AG04449 (cell line): ENCODE measurements around the gene LSP1.

Source experiments
- CTCF ChIA-PET: fragments of 350-600 bp; formaldehyde crosslinking; extraction: SDS; loops from one replicate; lab custom pipeline; 2021; ENCODE audit warnings: antibody characterized with exemption; lab: Yijun Ruan, JAX
- POLR2A ChIA-PET: fragments of 400-600, 350-600 bp; formaldehyde crosslinking; extraction: SDS; loops from one replicate; lab custom pipeline; 2020; ENCODE audit warnings: antibody characterized with exemption, inconsistent platforms; lab: Yijun Ruan, JAX
- DNase-seq: peaks from one replicate; pipeline ENCODE4 v3.0.0-alpha.2; 2010; ENCODE audit warnings: low read depth, low spot score
- H3K4me3 ChIP-seq: 2 replicates; pipeline ENCODE4 v1.5.1; 2011; ENCODE audit warnings: low read depth, mild to moderate bottlenecking, control low read depth, low read length
- CTCF ChIP-seq: IDR thresholded peaks from one replicate; pipeline ENCODE4 v1.5.1; 2011; ENCODE audit warnings: mild to moderate bottlenecking, moderate library complexity, low read length, control low read depth, inconsistent platforms; ENCODE audit not compliant: insufficient read depth; ENCODE audit errors: missing control alignments

Gene LSP1

DNA sequence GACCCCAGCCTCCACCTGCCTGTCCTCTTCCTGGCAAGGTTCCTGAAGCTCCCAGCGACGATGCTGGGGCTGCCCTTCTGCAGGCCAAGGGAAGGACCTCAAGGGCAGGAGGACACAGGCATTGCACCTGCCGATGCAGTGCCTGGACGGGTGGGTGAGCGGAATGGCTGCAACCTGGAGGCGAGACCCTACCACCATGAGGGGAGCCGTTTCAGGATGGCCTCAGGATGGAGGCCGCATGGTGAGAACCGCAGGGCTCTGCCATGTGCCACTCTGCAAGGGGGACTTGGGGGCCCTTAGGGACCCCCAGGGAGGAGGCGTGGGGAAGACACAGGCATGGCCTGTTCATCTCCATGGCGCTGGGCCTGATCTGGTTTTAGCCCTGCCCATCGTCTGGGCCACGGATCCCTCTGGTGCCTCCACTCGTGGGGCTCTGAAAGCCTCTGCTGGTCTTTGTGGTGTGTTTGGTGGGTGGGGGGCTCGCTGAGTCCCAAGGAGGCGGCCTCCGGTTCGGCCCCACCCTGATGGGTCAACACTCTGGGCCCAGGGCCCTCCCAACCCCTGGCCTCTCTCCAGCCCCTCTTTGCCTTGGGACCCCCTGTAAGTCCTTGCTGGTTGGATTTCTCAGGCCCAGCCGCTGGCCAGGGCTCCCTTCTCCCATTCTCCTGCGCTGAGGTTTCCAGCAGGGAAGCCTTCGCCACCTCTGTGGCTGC, 1.3 kb upstream of the LSP1 start:
- ChIA-PET POLR2A (no interaction called here), CTCF (interaction anchor here (1.0 to 4.8 kb wide), 4 partner anchors 11 to 299 kb away, joined by 3 to 23 read pairs (median 14); no protein-coding TSS in a partner anchor)
- H3K4me3 ChIP-seq = no peak overlapping the region
- DNase-seq = no peak
- no peak for TF ChIP-seq CTCF

GRCh38 chr11:1852271-1852876, 510 bp upstream of the LSP1 start:
- ChIA-PET POLR2A (no interaction called here), CTCF (interaction anchor here (0.6 to 4.4 kb wide), 4 partner anchors 19 to 302 kb away, joined by 3 to 22 read pairs (median 4); no protein-coding TSS in a partner anchor)
- no peak for TF ChIP-seq CTCF
- no peak for DNase-seq
- H3K4me3 ChIP-seq = no peak overlapping the region

GRCh38 chr11:1853376-1854131, 670 bp downstream of the LSP1 start:
- ChIA-PET POLR2A (no interaction called here), CTCF (interaction anchor here (0.9 to 4.4 kb wide), 4 partner anchors 21 to 301 kb away, joined by 3 to 22 read pairs (median 4); no protein-coding TSS in a partner anchor)
- no peak for DNase-seq
- H3K4me3 ChIP-seq = no peak overlapping the region
- no peak for TF ChIP-seq CTCF

DNA sequence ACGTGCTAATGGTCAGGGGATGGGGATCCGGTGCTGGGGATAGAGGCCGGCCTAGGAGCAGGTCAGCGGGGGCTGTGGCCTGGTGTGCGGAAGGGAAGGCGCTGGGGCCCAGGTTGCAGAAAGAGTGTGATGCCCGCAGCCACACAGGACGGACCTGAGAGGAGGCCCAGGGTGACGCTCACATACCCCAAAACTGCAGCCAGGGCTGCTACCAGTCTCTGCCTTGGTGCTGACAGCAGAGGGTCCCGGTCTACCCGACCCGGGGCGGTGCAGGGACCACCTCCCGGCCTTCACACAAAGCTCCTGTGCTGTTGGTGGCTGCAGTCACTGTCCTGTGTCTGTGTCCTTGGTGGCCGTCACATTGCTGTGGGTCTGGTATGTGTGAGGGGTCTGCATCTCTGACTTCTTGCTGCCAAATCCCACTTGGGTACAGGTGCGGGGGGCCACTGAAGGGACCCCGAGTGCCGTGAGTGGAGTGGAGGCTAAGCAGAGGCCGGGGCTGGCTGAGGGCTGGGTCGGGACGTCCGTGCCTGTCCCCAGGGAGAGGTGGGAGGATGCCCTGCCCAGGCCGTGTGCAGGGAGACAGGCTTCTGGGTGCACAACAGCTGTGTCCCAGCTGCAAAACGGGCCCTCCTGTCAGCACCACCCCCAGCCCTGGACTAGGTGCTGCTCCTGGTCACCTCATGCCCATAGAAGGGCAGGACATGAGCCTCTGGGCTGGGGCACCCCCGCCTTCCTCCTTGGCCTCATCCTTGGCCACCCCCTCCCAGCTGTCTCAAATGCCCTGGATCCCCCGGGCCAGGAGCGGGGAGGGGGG, 1.5 kb downstream of the LSP1 start:
- POLR2A ChIA-PET = no interaction called here
- no peak for TF ChIP-seq CTCF
- CTCF ChIA-PET = interaction anchor here (0.9 to 5.5 kb wide), 4 partner anchors 21 to 299 kb away, joined by 3 to 24 read pairs (median 14); no protein-coding TSS in a partner anchor
- no peak for DNase-seq
- H3K4me3 ChIP-seq = no peak overlapping the region

- no peak for DNase-seq
- ChIA-PET CTCF (interaction anchor here (0.7 to 5.5 kb wide), 5 partner anchors 22 to 161 kb away, joined by 3 to 24 read pairs (median 14); no protein-coding TSS in a partner anchor), POLR2A (no interaction called here)
- no peak for TF ChIP-seq CTCF
- H3K4me3 ChIP-seq = no peak overlapping the region
Measured at GRCh38 chr11:1854949-1855885, 2.3 kb downstream of the LSP1 start.
